Ishikawa (cell line): Measurements from ENCODE around the gene RBPJ.

Experiments
- CEBPB ChIP-seq: IDR thresholded peaks from 2 replicates; pipeline ENCODE4 v1.6.1; 2012
- EGR1 ChIP-seq: IDR thresholded peaks from 2 replicates; pipeline ENCODE4 v1.6.1; 2012
- EP300 ChIP-seq: IDR thresholded peaks from 2 replicates; pipeline ENCODE4 v1.6.1; 2012; ENCODE audit warnings: borderline replicate concordance
- RAD21 ChIP-seq: IDR thresholded peaks from 2 replicates; pipeline ENCODE4 v1.6.1; 2012; ENCODE audit warnings: low read depth
- TCF12 ChIP-seq: IDR thresholded peaks from 2 replicates; pipeline ENCODE4 v1.6.1; 2012; ENCODE audit warnings: low read depth
- TEAD4 ChIP-seq: IDR thresholded peaks from 2 replicates; pipeline ENCODE4 v1.6.1; 2012
- YY1 ChIP-seq: IDR thresholded peaks from 2 replicates; pipeline ENCODE4 v1.6.1; 2012; ENCODE audit warnings: low read depth
- TF ChIP-seq, protein P1 (sequence below): IDR thresholded peaks from 2 replicates; pipeline ENCODE4 v1.6.1; 2012
- TF ChIP-seq, protein P2 (sequence below): IDR thresholded peaks from 2 replicates; pipeline ENCODE4 v1.6.1; 2012

DNA sequence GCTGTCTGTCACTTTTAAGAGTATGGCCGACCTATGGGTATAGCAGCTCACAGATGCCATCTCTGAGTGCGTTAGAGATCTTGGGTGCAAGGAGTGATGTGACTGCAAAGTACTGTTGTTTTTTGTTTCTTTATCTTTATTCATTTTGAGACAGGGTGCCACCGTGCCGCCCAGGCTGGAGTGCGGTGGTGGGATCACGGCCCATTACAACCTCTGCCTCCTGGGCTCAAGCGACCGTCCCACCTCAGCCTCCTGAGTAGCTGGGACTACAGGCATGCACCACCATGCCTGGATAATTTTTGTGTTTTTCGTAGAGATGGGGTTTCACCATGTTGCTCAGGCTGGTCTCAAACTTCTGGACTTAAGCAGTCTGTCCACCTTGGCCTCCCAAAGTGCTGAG, 98.0 kb downstream of the RBPJ start:
- TF ChIP-seq TEAD4 (no peak), CEBPB (no peak), RAD21 (no peak), EP300 (no peak), EGR1 (no peak), YY1 (no peak), TCF12 (no peak)
- TF ChIP-seq, protein P1, sequence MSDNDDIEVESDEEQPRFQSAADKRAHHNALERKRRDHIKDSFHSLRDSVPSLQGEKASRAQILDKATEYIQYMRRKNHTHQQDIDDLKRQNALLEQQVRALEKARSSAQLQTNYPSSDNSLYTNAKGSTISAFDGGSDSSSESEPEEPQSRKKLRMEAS = no peak
- TF ChIP-seq, protein P2, sequence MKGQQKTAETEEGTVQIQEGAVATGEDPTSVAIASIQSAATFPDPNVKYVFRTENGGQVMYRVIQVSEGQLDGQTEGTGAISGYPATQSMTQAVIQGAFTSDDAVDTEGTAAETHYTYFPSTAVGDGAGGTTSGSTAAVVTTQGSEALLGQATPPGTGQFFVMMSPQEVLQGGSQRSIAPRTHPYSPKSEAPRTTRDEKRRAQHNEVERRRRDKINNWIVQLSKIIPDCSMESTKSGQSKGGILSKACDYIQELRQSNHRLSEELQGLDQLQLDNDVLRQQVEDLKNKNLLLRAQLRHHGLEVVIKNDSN = no peak
